Skeletal muscle tissue (tissue), 4 donors: ENCODE measurements around the gene FGF8. TPM values are rescaled to one million over a fixed set of nuclear protein-coding genes. Genes with fewer than 3 reads are reported as not detected.

ENCODE experiments used
- H3K27ac ChIP-seq: one replicate; pipeline ENCODE4 v1.7.0; 2013; ENCODE audit warnings: mild to moderate bottlenecking, low read depth, low read length, inconsistent platforms
- H3K27me3 ChIP-seq, 3 donors: one replicate each; pipeline ENCODE4 v1.7.0; 2013; ENCODE audit warnings: low read length in 3 of 3; ENCODE audit not compliant: control insufficient read depth in 3 of 3, insufficient read depth in 3 of 3
- H3K36me3 ChIP-seq, 3 donors: one replicate each; pipeline ENCODE4 v1.7.0; 2013; ENCODE audit warnings: low read length in 3 of 3; ENCODE audit not compliant: control insufficient read depth in 3 of 3, insufficient read depth in 3 of 3
- H3K4me1 ChIP-seq, 3 donors: one replicate each; pipeline ENCODE4 v1.7.0; 2013; ENCODE audit warnings: low read length in 3 of 3, mild to moderate bottlenecking in 3 of 3; ENCODE audit not compliant: control insufficient read depth in 3 of 3, insufficient read depth in 3 of 3
- H3K4me3 ChIP-seq, 3 donors: one replicate each; pipeline ENCODE4 v1.7.0; 2013; ENCODE audit warnings: low read length in 3 of 3
- H3K9ac ChIP-seq, 3 donors: one replicate each; pipeline ENCODE4 v1.7.0; 2013; ENCODE audit warnings: low read length in 3 of 3, mild to moderate bottlenecking in 3 of 3, moderate library complexity in 2 of 3, low read depth in 1 of 3
- H3K9me3 ChIP-seq, 3 donors: one replicate each; pipeline ENCODE4 v1.7.0; 2013; ENCODE audit warnings: low read length in 3 of 3; ENCODE audit not compliant: control insufficient read depth in 3 of 3
- total RNA-seq: library from RNA; depleted of rRNA; stranded (reverse); fragments of >200 nt; gene quantifications from one replicate; pipeline ENCODE4 v1.2.3, GENCODE V29; 2014
- donor health status: Osteomylitis.

Gene FGF8
- total RNA-seq, 1 donor from 2014 or later, result 0.52 TPM

DNA sequence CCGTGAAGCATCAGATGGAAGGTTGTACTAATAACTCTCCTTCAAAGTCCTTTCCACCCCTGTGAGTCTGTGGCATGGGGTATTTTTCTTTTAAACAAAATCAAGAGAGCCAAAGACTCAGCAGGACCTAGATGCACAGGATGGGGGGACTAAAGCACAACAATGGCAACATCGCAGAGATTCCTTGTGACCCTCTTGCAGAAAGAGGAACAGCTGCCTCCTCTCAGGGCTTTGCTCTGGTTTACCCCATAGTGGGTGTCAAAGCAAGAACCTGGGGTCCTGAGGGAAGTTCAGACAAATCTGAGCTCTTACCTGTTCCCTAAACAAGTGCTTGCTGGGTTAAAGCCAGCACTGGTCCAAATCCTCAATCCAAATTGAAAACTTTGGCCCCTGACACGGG is 39.2 kb downstream of the FGF8 start:
- H3K27ac ChIP-seq, result no peak overlapping the region
- H3K9me3 ChIP-seq, result no peaks in the 10 kb centered on the region
- H3K36me3 ChIP-seq, result no peaks in the 10 kb centered on the region
- H3K27me3 ChIP-seq, result peaks cover 0 to 16% (median 11%) of the 10 kb centered on the region in 3 donors
- no peaks in the 10 kb centered on the region for H3K4me1 ChIP-seq
- H3K9ac ChIP-seq, result no peak overlapping the region
- H3K4me3 ChIP-seq, result no peak overlapping the region

- peaks cover 0 to 5% (median 4%) of the 10 kb centered on the region in 3 donors for H3K27me3 ChIP-seq
- H3K27ac ChIP-seq, result no peak overlapping the region
These were observed 43.8 kb downstream of the FGF8 start for GRCh38 chr10:101732096-101732495.

DNA sequence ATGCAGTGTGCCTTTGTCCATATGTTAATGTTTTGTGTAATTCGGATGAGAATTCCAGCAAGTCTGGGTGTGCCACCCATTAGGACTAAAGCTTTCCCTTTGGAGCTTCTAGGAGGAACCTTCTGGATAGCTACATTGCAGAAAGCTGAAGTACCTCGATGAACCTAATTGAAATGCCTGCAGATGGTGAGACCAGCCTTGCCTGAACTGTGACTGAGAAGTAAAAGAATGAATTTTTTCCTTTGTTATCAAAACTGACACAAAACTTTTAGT is 49.9 kb downstream of the FGF8 start:
- no peaks in the 10 kb centered on the region for H3K9me3 ChIP-seq
- peaks cover 0 to 4% (median 0%) of the 10 kb centered on the region in 3 donors for H3K27me3 ChIP-seq
- H3K27ac ChIP-seq, result no peak overlapping the region
- H3K9ac ChIP-seq, result no peak overlapping the region
- H3K4me1 ChIP-seq, result no peaks in the 10 kb centered on the region
- no peaks in the 10 kb centered on the region for H3K36me3 ChIP-seq
- no peak overlapping the region for H3K4me3 ChIP-seq

More at GRCh38 chr10:101732096-101732495, 43.8 kb downstream of the FGF8 start:
- no peak overlapping the region for H3K9ac ChIP-seq
- no peaks in the 10 kb centered on the region for H3K9me3 ChIP-seq
- no peak overlapping the region for H3K4me3 ChIP-seq
- H3K36me3 ChIP-seq, result no peaks in the 10 kb centered on the region
- no peaks in the 10 kb centered on the region for H3K4me1 ChIP-seq

DNA sequence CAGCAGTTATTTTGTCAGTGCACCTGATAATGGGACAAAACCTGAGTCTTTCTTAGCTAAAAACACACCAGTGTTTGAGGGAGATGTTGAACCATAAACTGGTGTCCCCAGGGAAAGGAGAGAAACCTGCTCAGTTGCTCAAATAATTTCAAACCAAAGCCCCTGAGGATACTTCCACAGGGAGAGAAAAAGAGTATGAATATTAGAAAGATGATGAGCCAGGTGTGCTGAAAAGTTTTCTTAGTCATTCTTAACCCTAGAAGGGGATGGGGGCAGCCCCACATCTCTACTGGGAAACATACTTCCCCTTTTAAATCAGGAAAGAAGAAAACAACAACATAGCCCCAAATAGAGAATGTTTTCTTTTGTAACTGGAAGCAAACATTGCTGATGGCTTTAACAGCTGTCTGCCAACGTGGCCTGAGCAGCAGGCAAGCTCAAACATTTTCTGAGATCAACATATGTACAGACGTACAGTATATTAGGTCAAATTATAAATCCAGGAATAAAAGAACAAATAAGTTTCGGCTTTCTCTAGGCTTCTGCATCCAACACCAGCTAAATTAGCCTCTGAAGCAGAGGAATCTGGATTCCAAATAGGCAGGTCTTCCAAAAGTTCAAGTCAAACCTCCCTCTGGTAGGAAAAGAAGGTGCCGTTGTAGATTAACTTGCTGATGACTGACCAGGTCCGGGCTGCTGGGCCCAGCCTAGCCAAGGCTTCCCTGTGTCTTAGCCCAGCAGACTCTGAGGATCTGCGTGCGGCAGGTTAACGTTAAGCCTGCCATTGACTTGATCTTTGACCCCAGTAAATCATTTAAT is 50.4 kb downstream of the FGF8 start:
- Histone ChIP-seq H3K4me3 (no peak overlapping the region), H3K4me1 (no peaks in the 10 kb centered on the region), H3K9ac (no peak overlapping the region), H3K9me3 (no peaks in the 10 kb centered on the region), H3K27ac (no peak overlapping the region), H3K27me3 (peaks cover 0 to 4% (median 0%) of the 10 kb centered on the region in 3 donors), H3K36me3 (no peaks in the 10 kb centered on the region)

DNA sequence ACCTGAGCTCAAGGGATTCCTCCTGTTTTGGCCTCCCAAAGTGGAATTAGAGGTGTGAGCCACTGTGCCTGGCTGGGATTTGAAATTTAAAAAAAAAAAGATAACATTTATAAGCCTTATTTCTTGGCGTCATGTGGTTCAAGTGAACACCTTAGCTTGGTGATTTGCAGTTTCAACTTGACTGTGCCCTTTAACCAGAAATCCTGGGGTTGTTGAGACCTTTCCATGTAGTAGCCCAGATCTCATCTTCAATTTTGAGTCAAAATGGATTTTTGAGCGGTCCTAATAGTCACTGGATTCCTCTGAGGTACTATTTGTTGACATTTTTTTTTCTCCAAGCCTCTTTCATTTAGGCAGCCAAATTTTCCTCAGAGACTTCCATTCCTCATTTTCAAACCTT is 51.5 kb downstream of the FGF8 start:
- Histone ChIP-seq H3K9ac (no peak overlapping the region), H3K9me3 (no peaks in the 10 kb centered on the region), H3K27me3 (peaks cover 0 to 6% (median 0%) of the 10 kb centered on the region in 3 donors), H3K27ac (no peak overlapping the region), H3K4me3 (no peak overlapping the region), H3K4me1 (no peaks in the 10 kb centered on the region), H3K36me3 (no peaks in the 10 kb centered on the region)

- Histone ChIP-seq H3K36me3 (no peaks in the 10 kb centered on the region), H3K9ac (no peak overlapping the region), H3K9me3 (no peaks in the 10 kb centered on the region), H3K27me3 (peaks cover 0 to 8% (median 0%) of the 10 kb centered on the region in 3 donors), H3K4me3 (no peak overlapping the region), H3K4me1 (no peaks in the 10 kb centered on the region), H3K27ac (no peak overlapping the region)
These were observed 52.7 kb downstream of the FGF8 start for GRCh38 chr10:101723176-101723575.

- H3K4me3 ChIP-seq, result no peak overlapping the region
- H3K36me3 ChIP-seq, result no peaks in the 10 kb centered on the region
- H3K4me1 ChIP-seq, result no peaks in the 10 kb centered on the region
- H3K9ac ChIP-seq, result no peak overlapping the region
- peaks cover 0 to 8% (median 0%) of the 10 kb centered on the region in 3 donors for H3K27me3 ChIP-seq
- no peaks in the 10 kb centered on the region for H3K9me3 ChIP-seq
- no peak overlapping the region for H3K27ac ChIP-seq
These were observed 54.1 kb downstream of the FGF8 start for GRCh38 chr10:101721806-101722205.

DNA sequence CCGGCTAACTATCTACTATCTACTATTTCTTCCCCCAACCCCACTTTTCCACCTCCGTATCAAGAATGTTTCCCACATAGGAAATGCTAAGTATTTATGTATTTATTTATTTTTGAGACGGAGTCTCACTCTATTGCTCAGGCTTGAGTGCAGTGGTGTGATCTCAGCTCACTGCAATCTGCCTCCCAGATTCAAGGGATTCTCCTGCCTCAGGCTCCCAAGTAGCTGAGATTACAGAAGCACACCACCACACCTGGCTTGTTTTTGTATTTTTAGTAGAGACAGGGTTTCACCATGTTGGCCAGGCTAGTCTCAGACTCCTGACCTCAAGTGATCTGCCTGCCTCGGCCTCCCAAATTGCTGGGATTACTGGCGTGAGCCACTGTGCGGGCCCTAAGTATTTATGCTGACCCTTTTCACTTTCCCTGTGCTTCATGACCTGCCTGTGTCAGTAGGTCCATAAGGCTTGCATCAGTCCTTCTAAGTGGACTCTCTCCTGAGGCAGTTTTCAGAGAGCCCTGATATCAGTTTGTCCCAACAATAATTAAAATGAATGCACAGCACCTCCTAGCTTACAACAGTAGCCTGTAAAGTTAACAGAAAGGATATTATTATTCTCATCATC is 55.2 kb downstream of the FGF8 start:
- H3K9ac ChIP-seq, result no peak overlapping the region
- H3K4me1 ChIP-seq, result no peaks in the 10 kb centered on the region
- no peak overlapping the region for H3K27ac ChIP-seq
- H3K36me3 ChIP-seq, result no peaks in the 10 kb centered on the region
- H3K4me3 ChIP-seq, result no peak overlapping the region
- peaks cover 0 to 8% (median 0%) of the 10 kb centered on the region in 3 donors for H3K27me3 ChIP-seq
- H3K9me3 ChIP-seq, result no peaks in the 10 kb centered on the region

Other genes with a start within 250 kb of the FGF8 start
- 13.6 TPM for gene POLL, start 187.9 kb downstream of the FGF8 start, total RNA-seq
- 20.4 TPM for gene DPCD, start 187.8 kb downstream of the FGF8 start, total RNA-seq
- gene FBXW4, start 80.9 kb downstream of the FGF8 start, total RNA-seq, result 108 TPM
- 62.6 TPM for gene NPM3, start 7.3 kb upstream of the FGF8 start, total RNA-seq
- gene OGA, start 42.3 kb upstream of the FGF8 start, total RNA-seq, result 148 TPM
- 2.1 TPM for gene KCNIP2, start 67.7 kb upstream of the FGF8 start, total RNA-seq